PFSK-1 (cell line): ENCODE results near the gene PRPF38A.

Source experiments
- FOXP2 ChIP-seq: optimal IDR thresholded peaks from 2 replicates; pipeline ENCODE3; 2011; ENCODE audit warnings: borderline replicate concordance, control low read depth, inconsistent platforms; ENCODE audit not compliant: insufficient read depth; ENCODE audit errors: extremely low read length, extremely low read depth
- POLR2AphosphoS5 ChIP-seq: IDR thresholded peaks from 2 replicates; pipeline ENCODE4 v1.6.1; 2012; ENCODE audit warnings: low read depth, mild to moderate bottlenecking, control low read depth, low read length, moderate library complexity
- SIN3A ChIP-seq: IDR thresholded peaks from 2 replicates; pipeline ENCODE4 v1.6.1; 2012; ENCODE audit warnings: mild to moderate bottlenecking, low read length, moderate library complexity, borderline replicate concordance; ENCODE audit not compliant: insufficient read depth
- TAF1 ChIP-seq: IDR thresholded peaks from 2 replicates; pipeline ENCODE4 v1.6.1; 2012; ENCODE audit warnings: low read length, control low read depth, borderline replicate concordance; ENCODE audit not compliant: insufficient read depth
- TF ChIP-seq, protein P1 (sequence below), 2 experiments: IDR thresholded peaks; 2 replicates each; pipeline versions ENCODE4 v1.6.1 to v1.8.0; 2011 to 2012; ENCODE audit warnings: low read depth in 2 of 2, low read length in 2 of 2, control low read depth in 1 of 2, inconsistent platforms in 1 of 2, mild to moderate bottlenecking in 1 of 2, moderate library complexity in 1 of 2; ENCODE audit not compliant: insufficient read depth in 1 of 2

DNA sequence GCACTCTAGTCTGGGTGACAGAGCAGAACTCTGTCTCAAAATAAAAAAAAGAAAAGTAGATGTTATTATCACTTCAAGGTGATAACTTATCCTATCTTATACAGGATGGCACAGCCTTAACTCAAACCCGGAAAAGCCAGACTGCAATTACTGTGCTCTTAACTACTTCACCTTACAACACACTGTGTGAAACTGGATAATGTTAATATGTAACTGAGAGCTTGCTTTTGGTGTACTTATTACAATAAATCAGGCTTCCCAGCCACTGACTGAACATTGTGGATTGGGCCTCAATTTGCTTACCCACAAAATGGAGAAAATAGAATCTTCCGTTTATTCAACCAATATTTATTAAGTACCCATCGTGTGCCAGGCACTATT lies 1.6 kb upstream of the PRPF38A start:
- TF ChIP-seq POLR2AphosphoS5 (no peak), SIN3A (no peak), TAF1 (no peak), FOXP2 (no peak)
- TF ChIP-seq, protein P1, sequence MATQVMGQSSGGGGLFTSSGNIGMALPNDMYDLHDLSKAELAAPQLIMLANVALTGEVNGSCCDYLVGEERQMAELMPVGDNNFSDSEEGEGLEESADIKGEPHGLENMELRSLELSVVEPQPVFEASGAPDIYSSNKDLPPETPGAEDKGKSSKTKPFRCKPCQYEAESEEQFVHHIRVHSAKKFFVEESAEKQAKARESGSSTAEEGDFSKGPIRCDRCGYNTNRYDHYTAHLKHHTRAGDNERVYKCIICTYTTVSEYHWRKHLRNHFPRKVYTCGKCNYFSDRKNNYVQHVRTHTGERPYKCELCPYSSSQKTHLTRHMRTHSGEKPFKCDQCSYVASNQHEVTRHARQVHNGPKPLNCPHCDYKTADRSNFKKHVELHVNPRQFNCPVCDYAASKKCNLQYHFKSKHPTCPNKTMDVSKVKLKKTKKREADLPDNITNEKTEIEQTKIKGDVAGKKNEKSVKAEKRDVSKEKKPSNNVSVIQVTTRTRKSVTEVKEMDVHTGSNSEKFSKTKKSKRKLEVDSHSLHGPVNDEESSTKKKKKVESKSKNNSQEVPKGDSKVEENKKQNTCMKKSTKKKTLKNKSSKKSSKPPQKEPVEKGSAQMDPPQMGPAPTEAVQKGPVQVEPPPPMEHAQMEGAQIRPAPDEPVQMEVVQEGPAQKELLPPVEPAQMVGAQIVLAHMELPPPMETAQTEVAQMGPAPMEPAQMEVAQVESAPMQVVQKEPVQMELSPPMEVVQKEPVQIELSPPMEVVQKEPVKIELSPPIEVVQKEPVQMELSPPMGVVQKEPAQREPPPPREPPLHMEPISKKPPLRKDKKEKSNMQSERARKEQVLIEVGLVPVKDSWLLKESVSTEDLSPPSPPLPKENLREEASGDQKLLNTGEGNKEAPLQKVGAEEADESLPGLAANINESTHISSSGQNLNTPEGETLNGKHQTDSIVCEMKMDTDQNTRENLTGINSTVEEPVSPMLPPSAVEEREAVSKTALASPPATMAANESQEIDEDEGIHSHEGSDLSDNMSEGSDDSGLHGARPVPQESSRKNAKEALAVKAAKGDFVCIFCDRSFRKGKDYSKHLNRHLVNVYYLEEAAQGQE (IDR thresholded peaks at IDR 0.05; ENCODE audit: insufficient read depth in 1 of 2, low read depth in 2 of 2, low read length in 2 of 2): no peak
